MM.1S (cell line): Measurements from ENCODE around the gene CRTAC1.

ENCODE experiments used
- DNase-seq: peaks from one replicate; pipeline ENCODE4 v3.0.0-alpha.2; 2015
- H2AFZ ChIP-seq: fragments of 300-600 bp; sonication (generic); 2 replicates; pipeline ENCODE4 v1.6.0; 2016; ENCODE audit warnings: antibody characterized with exemption, low read length
- H3F3A ChIP-seq: fragments of 300-600 bp; sonication (generic); 2 replicates; pipeline ENCODE4 v1.6.1; 2016; ENCODE audit warnings: mild to moderate bottlenecking, antibody characterized with exemption, low read length, moderate library complexity, mixed read lengths; ENCODE audit not compliant: insufficient read depth
- H3K27ac ChIP-seq: fragments of 300-600 bp; sonication (generic); 2 replicates; pipeline ENCODE4 v1.5.1; 2016; ENCODE audit warnings: mild to moderate bottlenecking, low read length
- H3K27me3 ChIP-seq: fragments of 300-600 bp; sonication (generic); replicated peaks from 2 replicates; pipeline ENCODE4 v1.6.0; 2016; ENCODE audit warnings: low read length; ENCODE audit not compliant: insufficient read depth
- H3K36me3 ChIP-seq: fragments of 300-600 bp; sonication (generic); replicated peaks from 2 replicates; pipeline ENCODE4 v1.6.1; 2016; ENCODE audit warnings: mild to moderate bottlenecking, low read length, mixed read lengths; ENCODE audit not compliant: insufficient read depth
- H3K4me1 ChIP-seq: fragments of 300-600 bp; sonication (generic); 2 replicates; pipeline ENCODE4 v1.6.1; 2016; ENCODE audit warnings: low read length, mixed read lengths
- H3K4me2 ChIP-seq: fragments of 300-600 bp; sonication (generic); 2 replicates; pipeline ENCODE4 v1.6.0; 2016; ENCODE audit warnings: low read depth, low read length
- H3K4me3 ChIP-seq: fragments of 300-600 bp; sonication (generic); 2 replicates; pipeline ENCODE4 v1.5.1; 2016; ENCODE audit warnings: low read length, mixed read lengths
- H3K79me2 ChIP-seq: fragments of 300-600 bp; sonication (generic); 2 replicates; pipeline ENCODE4 v1.6.1; 2016; ENCODE audit warnings: mixed run types, low read length, mixed read lengths
- H3K9ac ChIP-seq: fragments of 300-600 bp; sonication (generic); 2 replicates; pipeline ENCODE4 v1.6.1; 2016; ENCODE audit warnings: low read length, mixed read lengths
- H3K9me2 ChIP-seq: fragments of 300-600 bp; sonication (generic); replicated peaks from 2 replicates; pipeline ENCODE4 v1.6.1; 2016; ENCODE audit warnings: mild to moderate bottlenecking, low read length, mixed read lengths; ENCODE audit not compliant: insufficient read depth
- H3K9me3 ChIP-seq: fragments of 300-600 bp; sonication (generic); replicated peaks from 2 replicates; pipeline ENCODE4 v1.6.1; 2016; ENCODE audit warnings: mild to moderate bottlenecking, low read length, mixed read lengths; ENCODE audit not compliant: insufficient read depth
- H4K20me1 ChIP-seq: fragments of 300-600 bp; sonication (generic); 2 replicates; pipeline ENCODE4 v1.6.1; 2016; ENCODE audit warnings: mild to moderate bottlenecking, low read length, moderate library complexity, mixed read lengths; ENCODE audit not compliant: insufficient read depth
- EZH2 ChIP-seq: fragments of 300-600 bp; sonication (generic); optimal IDR thresholded peaks from 2 replicates; pipeline ENCODE3; 2017; ENCODE audit warnings: low read depth, mild to moderate bottlenecking, antibody characterized with exemption, low read length, mixed read lengths
- EZH2phosphoT487 ChIP-seq: fragments of 300-600 bp; sonication (generic); IDR thresholded peaks from 2 replicates; pipeline ENCODE4 v1.6.1; 2018; ENCODE audit warnings: antibody characterized with exemption, low read length
- TF ChIP-seq, protein P1 (sequence below): fragments of 300-600 bp; sonication (generic); IDR thresholded peaks from 2 replicates; pipeline ENCODE4 v1.5.1; 2016; ENCODE audit warnings: antibody characterized with exemption, low read length, mixed read lengths

Gene CRTAC1

DNA sequence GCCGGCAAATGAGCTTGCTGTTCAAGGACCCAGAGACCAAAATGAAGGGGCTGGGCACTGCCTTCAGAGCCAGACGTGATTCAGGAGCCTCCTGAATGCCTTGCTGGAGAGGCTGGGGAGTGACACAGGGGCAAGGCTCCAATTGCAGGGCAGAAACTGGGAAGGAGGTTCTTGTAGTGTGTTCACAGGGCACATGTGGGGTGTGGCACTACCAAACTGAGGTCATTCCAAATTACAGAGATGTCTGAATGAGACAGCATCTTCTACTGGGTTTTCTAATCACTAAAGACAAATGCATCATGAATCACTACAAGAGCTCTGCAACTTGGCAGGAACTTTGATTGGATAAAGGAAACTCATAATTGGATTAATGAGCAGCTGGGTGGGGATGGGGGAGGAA is 17.8 kb downstream of the CRTAC1 start:
- H2AFZ ChIP-seq = no peak overlapping the region
- no peaks in the 10 kb centered on the region for H4K20me1 ChIP-seq
- H3F3A ChIP-seq = no peaks in the 10 kb centered on the region
- TF ChIP-seq EZH2 = no peak
- no peak for TF ChIP-seq EZH2phosphoT487
- TF ChIP-seq, protein P1, sequence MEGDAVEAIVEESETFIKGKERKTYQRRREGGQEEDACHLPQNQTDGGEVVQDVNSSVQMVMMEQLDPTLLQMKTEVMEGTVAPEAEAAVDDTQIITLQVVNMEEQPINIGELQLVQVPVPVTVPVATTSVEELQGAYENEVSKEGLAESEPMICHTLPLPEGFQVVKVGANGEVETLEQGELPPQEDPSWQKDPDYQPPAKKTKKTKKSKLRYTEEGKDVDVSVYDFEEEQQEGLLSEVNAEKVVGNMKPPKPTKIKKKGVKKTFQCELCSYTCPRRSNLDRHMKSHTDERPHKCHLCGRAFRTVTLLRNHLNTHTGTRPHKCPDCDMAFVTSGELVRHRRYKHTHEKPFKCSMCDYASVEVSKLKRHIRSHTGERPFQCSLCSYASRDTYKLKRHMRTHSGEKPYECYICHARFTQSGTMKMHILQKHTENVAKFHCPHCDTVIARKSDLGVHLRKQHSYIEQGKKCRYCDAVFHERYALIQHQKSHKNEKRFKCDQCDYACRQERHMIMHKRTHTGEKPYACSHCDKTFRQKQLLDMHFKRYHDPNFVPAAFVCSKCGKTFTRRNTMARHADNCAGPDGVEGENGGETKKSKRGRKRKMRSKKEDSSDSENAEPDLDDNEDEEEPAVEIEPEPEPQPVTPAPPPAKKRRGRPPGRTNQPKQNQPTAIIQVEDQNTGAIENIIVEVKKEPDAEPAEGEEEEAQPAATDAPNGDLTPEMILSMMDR = no peak
- H3K27ac ChIP-seq = no peak overlapping the region
- H3K4me2 ChIP-seq = no peak overlapping the region
- no peak overlapping the region for H3K4me3 ChIP-seq
- no peaks in the 10 kb centered on the region for H3K36me3 ChIP-seq
- no peak overlapping the region for H3K9ac ChIP-seq
- no peaks in the 10 kb centered on the region; the same call in 1 of the 2 replicates for H3K27me3 ChIP-seq
- H3K9me2 ChIP-seq = no peaks in the 10 kb centered on the region
- H3K9me3 ChIP-seq = no peaks in the 10 kb centered on the region
- no peaks in the 10 kb centered on the region for H3K4me1 ChIP-seq
- H3K79me2 ChIP-seq = no peaks in the 10 kb centered on the region
- no peak for DNase-seq

DNA sequence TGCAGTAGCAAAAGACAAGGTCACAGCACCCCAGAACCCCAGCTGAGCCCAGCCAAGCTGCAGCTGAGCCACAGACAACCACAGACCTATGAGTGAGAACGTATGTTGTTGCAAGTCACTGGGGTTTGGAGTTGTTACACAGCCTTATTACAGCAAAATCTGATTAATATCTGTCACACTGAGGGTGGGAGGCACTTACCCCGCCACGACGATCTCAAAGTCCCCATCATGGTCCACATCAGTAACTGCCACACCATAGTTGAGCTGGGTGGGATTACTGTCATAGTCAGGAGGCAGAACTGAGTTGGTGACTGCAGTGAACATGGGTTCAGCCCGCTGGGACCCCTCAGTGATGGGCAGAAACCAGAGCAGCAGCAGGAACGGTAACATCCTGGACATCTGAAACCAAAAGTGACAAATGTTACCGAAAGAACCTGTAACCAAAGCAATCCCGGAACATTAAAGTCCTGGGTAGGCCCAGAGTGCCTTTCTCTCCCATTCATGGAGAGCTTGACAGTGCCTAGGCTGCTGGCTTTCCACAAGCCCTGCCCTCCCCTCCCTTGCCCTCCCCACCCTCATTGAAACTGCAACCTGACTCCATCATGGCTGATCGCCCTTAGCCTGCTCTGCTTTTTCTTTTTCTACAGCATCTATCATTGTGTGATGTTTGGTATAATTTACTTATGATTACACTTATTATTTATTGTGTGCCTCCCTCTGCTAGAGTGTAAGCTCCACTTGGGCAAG is 19.3 kb downstream of the CRTAC1 start:
- H3K4me3 ChIP-seq = no peak overlapping the region
- H3F3A ChIP-seq = no peaks in the 10 kb centered on the region
- H4K20me1 ChIP-seq = no peaks in the 10 kb centered on the region
- peaks cover 10% of the 10 kb centered on the region; the same call in 1 of the 2 replicates for H3K27me3 ChIP-seq
- H3K9me2 ChIP-seq = no peaks in the 10 kb centered on the region
- H2AFZ ChIP-seq = no peak overlapping the region
- no peaks in the 10 kb centered on the region for H3K9me3 ChIP-seq
- H3K9ac ChIP-seq = no peak overlapping the region
- no peaks in the 10 kb centered on the region for H3K79me2 ChIP-seq
- H3K4me2 ChIP-seq = no peak overlapping the region
- no peaks in the 10 kb centered on the region for H3K36me3 ChIP-seq
- no peak for TF ChIP-seq EZH2phosphoT487
- TF ChIP-seq, protein P1 = no peak
- H3K4me1 ChIP-seq = no peaks in the 10 kb centered on the region
- H3K27ac ChIP-seq = no peak overlapping the region
- DNase-seq = no peak

- peaks cover 17% of the 10 kb centered on the region; the same call in 1 of the 2 replicates for H3K27me3 ChIP-seq
- H3K9me3 ChIP-seq = no peaks in the 10 kb centered on the region
- H3K9ac ChIP-seq = no peak overlapping the region
- DNase-seq = no peak
- no peaks in the 10 kb centered on the region for H3K36me3 ChIP-seq
- no peaks in the 10 kb centered on the region for H3K4me1 ChIP-seq
- no peak overlapping the region for H3K4me3 ChIP-seq
- no peak overlapping the region for H3K27ac ChIP-seq
- peak overlapping the region; percentile 3; the same call in 1 of the 2 replicates for H3K4me2 ChIP-seq
- no peaks in the 10 kb centered on the region for H3F3A ChIP-seq
- H3K9me2 ChIP-seq = no peaks in the 10 kb centered on the region
- no peaks in the 10 kb centered on the region for H3K79me2 ChIP-seq
- H2AFZ ChIP-seq = no peak overlapping the region
- no peak for TF ChIP-seq EZH2phosphoT487
- TF ChIP-seq, protein P1 = no peak
- no peaks in the 10 kb centered on the region for H4K20me1 ChIP-seq
These were observed 24.2 kb downstream of the CRTAC1 start for GRCh38 chr10:98006266-98006665.
